ENCODE results near the gene NOL4L. TPM values are rescaled to one million over a fixed set of nuclear protein-coding genes. Genes with fewer than 3 reads are reported as not detected.

The NOL4L gene
- total and polyA plus RNA-seq, 8 donors: 3.8 to 54.0 (median 15.0) TPM

- TF ChIP-seq EP300 (IDR thresholded peaks at IDR 0.05) (no peak), CTCF (IDR thresholded peaks at IDR 0.05) (peak in 2 of 7 experiments; percentile 14 to 46), POLR2AphosphoS5 (IDR thresholded peaks at IDR 0.05) (peak; percentile 37 to 50 (median 38)), POLR2A (IDR thresholded peaks at IDR 0.05) (no peak)
- intact Hi-C loops (cut with DNase I; ENCODE audit: low total_unique reads): no loop called here
- Histone ChIP-seq H3K27me3 (no peaks in the 10 kb centered on the region), H3K27ac (peak overlapping the region; percentile 5 to 93 (median 85)), H3K9me3 (no peaks in the 10 kb centered on the region), H3K4me1 (peaks cover 77 to 97% (median 84%) of the 10 kb centered on the region in 4 donors), H3K4me3 (peak overlapping the region in 1 of 4 donors; percentile 4), H3K36me3 (peaks cover 0 to 33% (median 12%) of the 10 kb centered on the region in 4 donors)
- DNase-seq: peak in 1 of 2 donors; percentile 84
- WGBS, 5 donors: 67 to 75% (median 69%) methylated on average over 17 to 27 of the region's 27 CpGs
Measured at GRCh38 chr20:32470025-32470861, 114.9 kb downstream of the NOL4L start.

GRCh38 chr20:32468860-32469259 lies 116.3 kb downstream of the NOL4L start:
- peak overlapping the region; percentile 26 to 93 (median 85) for H3K27ac ChIP-seq
- TF ChIP-seq EP300 (IDR thresholded peaks at IDR 0.05) (no peak), CTCF (IDR thresholded peaks at IDR 0.05) (no peak), POLR2A (IDR thresholded peaks at IDR 0.05) (no peak), POLR2AphosphoS5 (IDR thresholded peaks at IDR 0.05) (no peak)
- H3K4me3 ChIP-seq: no peak overlapping the region
- no peaks in the 10 kb centered on the region for H3K27me3 ChIP-seq
- intact Hi-C loops (cut with DNase I; ENCODE audit: low total_unique reads): no loop called here
- 74 to 87% (median 84%) methylated on average over 7 of the region's 7 CpGs for WGBS, 5 donors
- no peak for DNase-seq
- peaks cover 76 to 97% (median 84%) of the 10 kb centered on the region in 4 donors for H3K4me1 ChIP-seq
- no peaks in the 10 kb centered on the region for H3K9me3 ChIP-seq
- peaks cover 0 to 30% (median 12%) of the 10 kb centered on the region in 4 donors for H3K36me3 ChIP-seq

- intact Hi-C loops (cut with DNase I; ENCODE audit: low total_unique reads): no loop called here
- H3K4me3 ChIP-seq: no peak overlapping the region
- peaks cover 0 to 27% (median 12%) of the 10 kb centered on the region in 4 donors for H3K36me3 ChIP-seq
- no peak for DNase-seq
- H3K9me3 ChIP-seq: no peaks in the 10 kb centered on the region
- peaks cover 76 to 97% (median 84%) of the 10 kb centered on the region in 4 donors for H3K4me1 ChIP-seq
- no peaks in the 10 kb centered on the region for H3K27me3 ChIP-seq
- 64 to 78% (median 76%) methylated on average over 6 of the region's 6 CpGs for WGBS, 5 donors
- TF ChIP-seq POLR2AphosphoS5 (IDR thresholded peaks at IDR 0.05) (no peak), POLR2A (IDR thresholded peaks at IDR 0.05) (no peak), EP300 (IDR thresholded peaks at IDR 0.05) (no peak), CTCF (IDR thresholded peaks at IDR 0.05) (no peak)
- peak overlapping the region; percentile 77 to 93 (median 85) for H3K27ac ChIP-seq
Measured at GRCh38 chr20:32468313-32468640, 116.9 kb downstream of the NOL4L start.

- WGBS, 5 donors: 68 to 81% (median 74%) methylated on average over 11 to 12 of the region's 12 CpGs
- Histone ChIP-seq H3K4me1 (peaks cover 75 to 97% (median 84%) of the 10 kb centered on the region in 4 donors), H3K27me3 (no peaks in the 10 kb centered on the region), H3K9me3 (no peaks in the 10 kb centered on the region), H3K27ac (peak overlapping the region; percentile 77 to 93 (median 85)), H3K4me3 (no peak overlapping the region), H3K36me3 (peaks cover 0 to 22% (median 12%) of the 10 kb centered on the region in 4 donors)
- peak; percentile 57 to 79 for DNase-seq
- intact Hi-C loops (cut with DNase I; ENCODE audit: low total_unique reads): no loop called here
- TF ChIP-seq POLR2AphosphoS5 (IDR thresholded peaks at IDR 0.05) (peak in 1 of 3 donors; percentile 20), EP300 (IDR thresholded peaks at IDR 0.05) (no peak)
Measured at GRCh38 chr20:32467506-32468312, 117.4 kb downstream of the NOL4L start.
